Measurements from ENCODE around the gene STRN3. TPM values are rescaled to one million over a fixed set of nuclear protein-coding genes. Genes with fewer than 3 reads are reported as not detected.

The STRN3 gene
- total and polyA plus RNA-seq, 2 donors (not counting 1 experiment from before 2014, with no cell fraction given), result 7.7 to 43.9 TPM

DNA sequence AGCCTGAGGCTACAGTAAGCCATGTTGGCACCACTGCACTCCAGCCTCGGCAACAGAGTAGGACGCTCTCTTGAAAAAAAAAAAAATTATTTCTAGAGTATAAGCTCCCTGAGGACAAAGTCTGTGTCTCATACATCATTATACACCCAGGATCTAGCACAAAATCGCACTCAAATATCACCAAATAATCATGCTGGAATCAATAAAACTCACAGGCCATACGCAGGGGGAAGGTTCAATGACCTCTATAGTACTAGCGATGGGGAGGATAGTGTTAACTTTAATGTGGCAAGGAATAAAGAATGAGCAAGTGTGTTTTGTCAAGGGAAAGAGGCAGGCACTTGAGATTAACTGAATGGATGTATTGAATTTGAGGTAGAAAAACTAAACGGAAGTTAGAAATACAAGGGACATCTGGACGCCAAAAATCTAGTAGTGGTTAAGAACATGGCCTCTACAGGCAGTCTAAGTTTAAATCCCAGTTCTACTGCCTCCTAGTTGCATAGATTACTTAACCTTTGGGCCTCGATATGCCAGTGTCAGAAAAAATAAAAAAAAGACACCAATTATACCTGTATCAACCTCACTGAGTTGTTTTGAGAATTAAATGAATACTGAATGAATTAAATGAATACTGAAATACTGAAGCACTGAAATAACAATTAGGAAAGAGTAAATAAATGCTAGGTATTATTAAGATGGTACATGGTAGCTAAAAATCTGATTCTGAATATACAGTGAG lies 5.2 kb downstream of the STRN3 start:
- no peaks in the 10 kb centered on the region for H3K9me3 Mint-ChIP-seq (ENCODE audit: insufficient read depth)
- DNase-seq, result no peak
- intact Hi-C loops (cut with micrococcal nuclease), result loop anchor here (10.0 kb wide), 1 partner anchor 394 kb away; no protein-coding TSS in a partner anchor
- ATAC-seq (ENCODE audit: low read depth), result no peak
- WGBS (ENCODE audit: insufficient coverage), result 83% methylated on average over 1 of the region's 8 CpGs
- Histone ChIP-seq H3K9me3 (ENCODE audit: control extremely low read depth in 1 of 3, control insufficient read depth in 2 of 3, insufficient read depth in 1 of 3, low read length in 2 of 3) (no peaks in the 10 kb centered on the region), H3K4me2 (replicated peaks; ENCODE audit: low read depth, low read length, poor library complexity, severe bottlenecking) (no peak overlapping the region), H3K9ac (ENCODE audit: low read length) (no peak overlapping the region), H2AFZ (ENCODE audit: insufficient read depth, low read depth, low read length, poor library complexity, severe bottlenecking) (no peak overlapping the region), H3K36me3 (replicated peaks in 1 of 2; ENCODE audit: control extremely low read depth in 1 of 2, control insufficient read depth in 1 of 2, extremely low read depth in 1 of 2, insufficient read depth in 2 of 2, low read length in 1 of 2) (peaks cover 3 to 11% of the 10 kb centered on the region in 2 experiments), H3K27ac (ENCODE audit: low read length in 2 of 2) (no peak overlapping the region), H3K27me3 (replicated peaks in 1 of 4; ENCODE audit: control extremely low read depth in 1 of 4, control insufficient read depth in 3 of 4, insufficient read depth in 4 of 4, low read length in 3 of 4) (no peaks in the 10 kb centered on the region), H3K4me3 (ENCODE audit: control extremely low read depth in 1 of 5, extremely low read depth in 1 of 5, insufficient read depth in 1 of 5, low read depth in 2 of 5, low read length in 4 of 5) (no peak overlapping the region), H3K79me2 (ENCODE audit: control insufficient read depth, insufficient read depth, low read length) (peaks cover 94% of the 10 kb centered on the region), H3K4me1 (ENCODE audit: control insufficient read depth in 2 of 2, insufficient read depth in 2 of 2, low read length in 2 of 2) (peaks cover 7 to 15% of the 10 kb centered on the region in 2 donors), H4K20me1 (ENCODE audit: control insufficient read depth, insufficient read depth, low read length, poor library complexity, severe bottlenecking) (peaks cover 14% of the 10 kb centered on the region)
- ChIA-PET CTCF (no interaction called here), POLR2A (no interaction called here)
- H3K27ac Mint-ChIP-seq, result no peak overlapping the region
- H3K4me3 Mint-ChIP-seq, result no peak overlapping the region
- peaks cover 37% of the 10 kb centered on the region for H3K4me1 Mint-ChIP-seq
- H3K27me3 Mint-ChIP-seq, result no peaks in the 10 kb centered on the region
- no peak for TF ChIP-seq EZH2 (IDR thresholded peaks at IDR 0.05; ENCODE audit: borderline replicate concordance, insufficient read depth, low read depth, low read length, poor library complexity, severe bottlenecking)
- TF ChIP-seq, protein P1, sequence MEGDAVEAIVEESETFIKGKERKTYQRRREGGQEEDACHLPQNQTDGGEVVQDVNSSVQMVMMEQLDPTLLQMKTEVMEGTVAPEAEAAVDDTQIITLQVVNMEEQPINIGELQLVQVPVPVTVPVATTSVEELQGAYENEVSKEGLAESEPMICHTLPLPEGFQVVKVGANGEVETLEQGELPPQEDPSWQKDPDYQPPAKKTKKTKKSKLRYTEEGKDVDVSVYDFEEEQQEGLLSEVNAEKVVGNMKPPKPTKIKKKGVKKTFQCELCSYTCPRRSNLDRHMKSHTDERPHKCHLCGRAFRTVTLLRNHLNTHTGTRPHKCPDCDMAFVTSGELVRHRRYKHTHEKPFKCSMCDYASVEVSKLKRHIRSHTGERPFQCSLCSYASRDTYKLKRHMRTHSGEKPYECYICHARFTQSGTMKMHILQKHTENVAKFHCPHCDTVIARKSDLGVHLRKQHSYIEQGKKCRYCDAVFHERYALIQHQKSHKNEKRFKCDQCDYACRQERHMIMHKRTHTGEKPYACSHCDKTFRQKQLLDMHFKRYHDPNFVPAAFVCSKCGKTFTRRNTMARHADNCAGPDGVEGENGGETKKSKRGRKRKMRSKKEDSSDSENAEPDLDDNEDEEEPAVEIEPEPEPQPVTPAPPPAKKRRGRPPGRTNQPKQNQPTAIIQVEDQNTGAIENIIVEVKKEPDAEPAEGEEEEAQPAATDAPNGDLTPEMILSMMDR (IDR thresholded peaks at IDR 0.05), result no peak

DNA sequence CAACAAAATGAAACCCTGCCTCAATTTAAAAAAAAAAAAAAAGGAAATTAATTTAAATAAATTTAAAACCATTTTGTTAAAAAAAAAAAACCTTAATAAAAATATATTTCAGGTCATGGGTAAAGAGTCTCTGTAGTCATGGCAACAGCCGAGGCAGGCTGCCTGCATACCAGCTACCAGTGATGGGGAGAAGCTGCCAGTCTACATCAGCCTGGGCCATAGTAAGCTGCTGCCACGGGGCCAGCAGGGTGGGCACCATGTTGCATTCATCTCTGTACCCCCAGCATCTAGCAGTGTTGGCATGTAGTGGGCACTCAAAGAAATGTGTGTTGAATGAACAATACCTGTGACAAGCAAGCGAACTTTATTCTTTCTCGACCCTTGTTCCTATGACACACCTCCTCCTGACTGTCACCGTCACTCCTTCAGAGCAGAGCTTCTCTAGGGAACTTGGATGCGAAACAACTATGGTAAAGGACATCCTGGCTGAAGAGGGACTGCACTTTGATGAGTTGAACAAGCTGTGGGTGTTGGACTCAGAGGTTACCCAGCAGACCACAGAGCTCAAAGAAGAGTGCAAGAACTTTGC lies 8.0 kb downstream of the STRN3 start:
- H3K27ac ChIP-seq (ENCODE audit: low read length in 2 of 2), result no peak overlapping the region
- DNase-seq, result no peak
- H3K36me3 ChIP-seq (replicated peaks in 1 of 2; ENCODE audit: control extremely low read depth in 1 of 2, control insufficient read depth in 1 of 2, extremely low read depth in 1 of 2, insufficient read depth in 2 of 2, low read length in 1 of 2), result peaks cover 3 to 11% of the 10 kb centered on the region in 2 experiments
- H4K20me1 ChIP-seq (ENCODE audit: control insufficient read depth, insufficient read depth, low read length, poor library complexity, severe bottlenecking), result peaks cover 32% of the 10 kb centered on the region
- Mint-ChIP-seq H3K27ac (no peak overlapping the region), H3K9me3 (ENCODE audit: insufficient read depth) (no peaks in the 10 kb centered on the region), H3K4me3 (no peak overlapping the region), H3K4me1 (peaks cover 23% of the 10 kb centered on the region), H3K27me3 (no peaks in the 10 kb centered on the region)
- WGBS (ENCODE audit: insufficient coverage), result no CpG with 5 or more reads among the region's 6 CpGs
- POLR2A ChIA-PET, result no interaction called here
- H3K27me3 ChIP-seq (replicated peaks in 1 of 4; ENCODE audit: control extremely low read depth in 1 of 4, control insufficient read depth in 3 of 4, insufficient read depth in 4 of 4, low read length in 3 of 4), result no peaks in the 10 kb centered on the region
- CTCF ChIA-PET, result interaction anchor here (0.7 to 0.8 kb wide), 2 partner anchors 44 to 158 kb away, joined by 3 read pairs; no protein-coding TSS in a partner anchor
- intact Hi-C loops (cut with micrococcal nuclease), result no loop called here
- ATAC-seq (ENCODE audit: low read depth), result no peak
- H3K4me3 ChIP-seq (ENCODE audit: control extremely low read depth in 1 of 5, extremely low read depth in 1 of 5, insufficient read depth in 1 of 5, low read depth in 2 of 5, low read length in 4 of 5), result no peak overlapping the region
- H3K79me2 ChIP-seq (ENCODE audit: control insufficient read depth, insufficient read depth, low read length), result peaks cover 95% of the 10 kb centered on the region
- H2AFZ ChIP-seq (ENCODE audit: insufficient read depth, low read depth, low read length, poor library complexity, severe bottlenecking), result no peak overlapping the region
- no peaks in the 10 kb centered on the region for H3K4me1 ChIP-seq (ENCODE audit: control insufficient read depth in 2 of 2, insufficient read depth in 2 of 2, low read length in 2 of 2)
- H3K9ac ChIP-seq (ENCODE audit: low read length), result no peak overlapping the region
- H3K9me3 ChIP-seq (ENCODE audit: control extremely low read depth in 1 of 3, control insufficient read depth in 2 of 3, insufficient read depth in 1 of 3, low read length in 2 of 3), result no peaks in the 10 kb centered on the region
- TF ChIP-seq, protein P1 (IDR thresholded peaks at IDR 0.05), result no peak
- no peak for TF ChIP-seq EZH2 (IDR thresholded peaks at IDR 0.05; ENCODE audit: borderline replicate concordance, insufficient read depth, low read depth, low read length, poor library complexity, severe bottlenecking)
- H3K4me2 ChIP-seq (replicated peaks; ENCODE audit: low read depth, low read length, poor library complexity, severe bottlenecking), result no peak overlapping the region

Measured in B cell (primary cell).